Muscle of arm (tissue), 12 donors: ENCODE data around the gene SNAPC4. TPM values are rescaled to one million over a fixed set of nuclear protein-coding genes. Genes with fewer than 3 reads are reported as not detected.

Experiments
- DNase-seq: peaks from one replicate; pipeline ENCODE4 v3.0.0-alpha.2; 2013
- polyA plus RNA-seq, 12 donors: library from polyadenylated mRNA; unstranded; fragments of 120-200 nt; gene quantifications; one replicate each; pipeline ENCODE4 v1.2.1, GENCODE V29; 2013; ENCODE audit not compliant: insufficient read length in 12 of 12

The SNAPC4 gene
- polyA plus RNA-seq, 12 donors: 4.8 to 10.2 (median 5.6) TPM; not detected in 1

DNA sequence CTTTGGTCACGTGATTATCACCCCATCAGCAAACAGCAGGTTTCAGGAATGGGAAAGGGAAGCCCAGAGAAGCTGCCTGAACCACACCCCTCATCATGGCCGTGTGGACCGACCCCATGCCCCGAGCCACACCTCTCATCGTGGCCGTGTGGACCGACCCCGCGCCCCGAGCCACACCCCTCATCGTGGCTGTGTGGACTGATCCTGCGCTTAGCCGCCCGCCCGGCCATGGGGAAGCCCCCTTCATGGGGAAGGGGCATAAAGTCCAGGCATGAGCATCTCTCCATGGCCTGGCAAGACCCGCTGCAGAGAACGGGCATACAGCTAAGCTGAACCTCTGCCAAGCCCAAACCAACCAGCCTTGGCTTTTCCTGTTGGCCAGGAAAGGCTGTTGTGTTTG lies 6.4 kb downstream of the SNAPC4 start:
- no peak for DNase-seq

DNA sequence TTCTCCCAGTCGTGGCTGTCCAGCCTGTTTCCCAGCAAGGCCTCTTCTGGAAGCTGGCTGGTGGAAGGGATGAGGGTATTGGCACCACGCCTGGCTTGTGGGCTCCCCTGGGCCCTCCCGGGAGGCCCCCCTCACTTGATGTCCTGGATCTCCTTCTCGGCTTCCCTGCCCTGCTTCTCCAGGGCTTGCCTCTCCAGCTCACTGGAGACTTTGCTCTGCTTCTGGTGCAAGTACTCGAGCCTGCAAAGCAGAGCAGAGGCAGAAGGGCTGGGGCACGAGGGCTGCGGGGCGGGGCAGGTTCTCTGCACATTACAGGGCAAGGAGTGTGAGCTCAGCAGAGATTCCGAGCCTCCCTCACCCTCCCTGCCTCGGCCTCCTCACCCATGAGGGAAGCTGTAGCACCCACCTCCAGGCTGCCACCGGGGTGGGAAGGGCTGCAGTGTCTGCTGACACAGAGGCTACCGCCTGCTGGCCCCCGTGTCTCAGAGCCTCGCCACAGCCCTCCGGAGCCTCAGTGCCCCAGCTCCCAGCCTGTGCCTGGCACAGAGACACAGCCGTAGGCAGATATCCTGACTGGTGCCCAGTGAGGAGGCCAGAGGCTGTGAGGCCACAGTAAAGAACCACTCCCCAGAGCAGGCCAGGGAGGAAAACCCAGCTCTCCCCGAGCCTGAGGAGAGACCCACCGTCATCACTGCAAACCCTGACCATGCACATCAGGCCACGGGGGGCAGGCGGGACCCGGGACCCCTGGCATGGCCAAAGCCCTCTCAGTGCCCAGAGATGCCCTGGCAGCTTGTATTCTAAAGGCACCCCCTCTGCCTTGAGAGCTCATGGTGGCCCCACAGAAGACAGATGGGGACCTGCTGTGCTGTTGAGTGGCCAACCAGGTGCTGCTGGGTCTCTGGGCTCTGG lies 7.2 kb downstream of the SNAPC4 start:
- no peak for DNase-seq

DNA sequence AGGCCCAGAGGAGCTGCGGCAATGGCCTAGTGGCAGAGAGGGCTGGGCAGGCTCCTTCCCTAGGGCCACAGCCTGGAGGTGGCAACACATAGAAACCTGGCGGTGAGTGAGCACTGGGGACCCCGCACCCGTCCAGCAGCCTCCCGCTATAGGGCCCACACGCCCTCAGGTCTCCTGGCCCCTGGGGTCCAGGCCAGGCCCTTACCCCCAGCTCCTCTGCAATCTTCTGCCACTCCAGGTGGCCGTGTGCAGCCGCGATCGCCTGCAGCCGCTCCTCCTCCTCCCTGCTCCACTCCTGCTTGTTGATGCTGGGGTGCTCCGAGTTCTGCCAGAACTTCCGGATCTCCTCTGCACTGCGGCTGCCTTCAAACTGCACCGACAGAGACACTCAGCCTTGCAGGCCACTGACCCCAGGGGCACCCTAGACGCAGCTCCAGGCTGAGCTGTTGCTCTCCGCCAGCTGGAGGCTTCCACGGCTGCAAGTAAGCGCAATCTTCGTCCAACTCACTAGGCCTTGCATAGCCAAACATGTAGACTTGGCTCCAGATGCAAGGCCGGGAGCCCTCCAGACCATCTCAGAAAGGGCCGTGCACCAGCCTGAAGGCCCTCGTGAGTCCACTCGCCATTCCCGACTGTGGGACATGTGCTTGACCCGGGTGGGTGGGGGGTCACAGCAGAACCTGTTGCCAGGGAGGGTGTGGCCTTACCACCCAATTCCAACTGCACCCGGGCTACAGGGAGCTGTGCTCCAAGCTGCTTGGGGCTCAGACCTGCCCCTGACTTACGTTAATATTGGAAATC lies 8.0 kb downstream of the SNAPC4 start:
- DNase-seq: no peak

DNA sequence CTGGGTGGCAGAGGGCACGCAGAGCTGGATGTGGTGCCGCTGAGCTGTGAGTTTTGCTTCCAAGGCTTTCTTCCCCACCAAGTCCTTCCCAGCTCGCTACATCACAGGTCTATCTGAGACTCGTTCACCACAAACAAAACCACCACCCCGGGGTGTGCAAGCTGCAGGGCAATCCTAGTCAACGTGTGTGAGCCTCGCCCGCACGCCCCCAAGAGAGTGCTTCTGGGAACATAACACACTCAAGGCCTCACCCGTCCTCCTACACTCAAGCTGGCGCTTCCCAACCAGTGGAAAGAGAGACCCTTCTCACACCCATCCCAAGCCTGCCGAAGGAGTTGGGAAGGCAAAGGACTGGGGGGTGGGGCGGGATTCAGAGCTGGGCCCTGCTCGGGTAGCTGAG lies 10.6 kb downstream of the SNAPC4 start:
- no peak for DNase-seq

DNA sequence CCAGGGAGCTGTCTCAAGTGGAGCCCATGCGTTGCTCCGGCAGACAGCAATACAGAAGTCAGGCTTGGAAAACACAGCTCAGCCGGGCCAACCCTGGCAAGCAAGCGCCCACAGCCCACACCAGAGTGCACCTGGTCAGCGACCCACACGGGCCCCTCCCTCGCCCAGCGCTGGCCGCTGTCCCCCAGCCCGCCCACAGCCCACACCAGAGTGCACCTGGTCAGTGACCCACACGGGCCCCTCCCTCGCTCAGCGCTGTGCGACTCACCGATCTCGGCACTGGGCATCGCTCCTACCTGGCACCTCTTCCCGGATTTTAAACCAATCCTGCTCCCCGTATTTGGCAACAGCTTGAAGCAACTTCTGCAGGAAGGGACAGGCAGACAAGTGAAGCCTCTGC lies 12.8 kb downstream of the SNAPC4 start:
- no peak for DNase-seq

DNA sequence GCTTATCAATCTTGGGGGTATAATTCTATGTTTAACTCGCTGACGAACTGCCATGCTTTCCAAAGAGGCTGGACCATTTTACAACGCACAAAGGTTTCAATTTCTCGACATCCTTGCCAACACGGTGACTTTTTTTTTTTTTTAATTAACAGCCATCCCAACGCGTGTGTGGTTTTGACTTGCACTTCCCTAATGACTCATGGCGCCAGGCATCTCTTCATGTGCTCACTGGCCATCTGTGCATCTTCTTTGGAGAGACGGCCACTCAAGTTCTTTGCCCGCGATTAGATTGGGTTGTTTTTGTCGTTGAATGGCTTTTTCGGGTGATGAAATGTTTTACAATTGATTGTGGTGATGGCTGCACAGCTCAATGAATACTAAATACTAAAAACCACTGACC lies 14.0 kb downstream of the SNAPC4 start:
- DNase-seq: no peak

DNA sequence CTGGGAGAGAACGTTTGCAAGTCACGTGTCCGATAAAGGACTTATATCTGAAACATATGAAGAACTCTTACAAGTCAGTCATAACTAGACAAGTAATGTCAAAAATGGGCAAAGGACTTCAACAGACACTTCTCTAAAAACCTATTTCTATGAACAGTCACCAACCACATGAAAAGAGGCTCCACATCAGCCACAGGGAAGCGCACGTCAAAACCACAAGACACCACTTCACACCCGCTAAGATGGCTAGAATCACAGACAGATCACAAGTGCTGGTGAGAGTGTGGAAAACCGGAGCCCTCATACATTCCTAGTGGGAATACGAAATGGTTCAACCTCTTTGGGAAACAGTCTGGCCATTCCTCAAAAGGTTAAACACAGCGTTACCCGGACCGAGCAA lies 15.0 kb downstream of the SNAPC4 start:
- DNase-seq: no peak

DNA sequence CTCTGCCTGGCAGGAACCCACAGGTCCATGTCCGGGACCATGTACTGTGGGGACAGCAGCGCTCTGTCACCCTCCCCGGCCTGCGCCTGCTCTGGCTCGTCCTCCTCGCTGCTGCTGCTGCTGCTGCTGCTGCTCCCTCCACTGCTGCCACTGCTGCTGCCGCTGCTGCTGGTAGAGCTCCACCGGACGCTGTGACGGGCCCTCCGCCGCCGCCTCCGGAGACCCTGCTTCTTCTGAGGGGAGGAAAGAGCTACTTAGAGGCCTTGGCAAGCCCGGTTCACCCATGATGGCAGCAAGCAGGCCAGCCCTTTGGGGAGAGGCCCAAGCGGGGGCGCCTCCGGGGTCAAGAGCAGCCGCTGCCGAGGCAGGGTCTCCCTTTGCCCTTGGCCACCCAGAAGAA lies 16.5 kb downstream of the SNAPC4 start:
- no peak for DNase-seq

DNA sequence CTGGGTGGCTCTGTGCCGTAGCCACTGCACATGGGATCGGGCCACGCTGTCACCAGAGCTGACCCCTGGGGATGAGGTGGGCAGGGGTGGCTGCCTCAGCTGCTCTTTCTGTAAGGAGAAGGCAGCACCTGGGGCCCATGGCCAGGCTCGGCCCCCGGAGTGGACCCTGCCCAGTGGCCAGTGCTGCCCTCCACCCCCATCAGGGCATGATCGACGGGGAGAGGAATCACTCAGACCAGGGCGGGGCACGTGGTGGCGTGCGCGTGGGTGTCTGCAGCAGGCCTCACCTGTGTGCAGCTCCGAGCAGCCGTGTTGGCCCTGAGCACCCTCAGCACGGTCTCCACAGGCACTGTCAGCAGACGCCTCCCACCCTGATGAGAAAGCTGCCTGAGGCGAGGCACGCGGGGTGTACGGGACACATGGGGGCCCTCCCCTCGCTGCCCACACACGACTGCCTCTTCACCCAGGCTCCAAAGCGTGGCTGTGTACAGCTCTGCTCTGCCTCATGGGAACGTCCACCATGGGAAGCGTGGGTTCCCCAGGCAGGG lies 17.9 kb downstream of the SNAPC4 start:
- no peak for DNase-seq

DNA sequence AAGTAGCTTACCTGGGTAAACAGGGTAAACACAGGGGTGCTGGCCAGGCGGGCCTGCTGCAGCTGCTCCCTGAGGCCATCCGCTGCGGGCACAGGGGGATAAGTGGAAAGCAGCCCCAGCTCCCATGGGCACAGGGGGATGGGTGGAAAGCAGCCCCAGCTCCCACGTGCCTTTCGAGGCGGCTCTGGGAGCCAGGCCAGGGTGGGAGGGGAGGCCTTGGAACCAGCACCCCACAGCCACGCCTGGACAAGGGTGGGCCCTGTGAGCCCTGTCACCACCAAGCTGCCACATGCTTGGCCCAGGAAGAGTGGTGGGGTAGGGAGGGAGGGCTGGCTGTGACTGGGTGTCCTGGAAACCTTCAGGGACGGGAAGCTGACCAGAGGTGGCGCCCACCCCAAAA lies 18.7 kb downstream of the SNAPC4 start:
- DNase-seq: no peak

DNA sequence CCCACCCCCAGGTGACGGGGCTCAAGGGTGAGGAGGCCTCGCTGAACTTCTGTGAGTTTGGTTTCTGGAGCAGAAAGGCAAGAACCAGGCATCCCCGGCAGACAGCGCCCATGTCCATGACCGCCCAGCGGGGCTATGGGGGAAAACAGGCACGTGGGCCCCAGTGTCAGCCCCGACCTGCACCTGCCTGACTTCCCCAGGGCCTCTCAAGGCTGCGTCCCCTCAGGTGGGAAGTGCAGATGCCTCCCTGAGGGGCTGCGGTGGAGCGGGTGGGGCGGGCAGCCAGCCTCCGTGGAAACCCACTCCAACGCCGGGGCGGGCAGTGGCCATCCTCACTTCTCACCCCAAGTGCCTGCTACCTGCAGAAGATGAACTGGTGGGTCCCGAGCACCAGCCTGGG lies 19.6 kb downstream of the SNAPC4 start:
- DNase-seq: no peak

DNA sequence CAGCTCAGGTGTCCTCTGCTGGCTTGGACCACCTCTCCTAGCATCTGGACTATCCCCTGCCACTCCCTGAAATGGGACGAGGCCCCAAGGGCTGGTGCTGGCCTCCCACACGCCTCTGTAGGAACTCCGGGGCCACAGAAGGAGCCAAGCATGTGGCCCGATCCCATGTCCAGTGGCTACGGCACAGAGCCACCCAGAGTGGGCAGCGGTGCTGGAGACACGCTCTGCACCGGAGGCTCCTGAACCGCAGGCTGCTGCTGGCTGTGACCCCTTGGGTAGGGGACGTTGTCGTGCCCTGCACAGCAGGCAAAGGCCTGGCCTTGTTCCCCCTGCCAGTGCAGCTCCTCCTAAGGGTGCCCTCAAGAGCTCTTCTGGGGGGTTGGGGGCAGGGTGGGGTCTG lies 20.1 kb downstream of the SNAPC4 start:
- DNase-seq: no peak

DNA sequence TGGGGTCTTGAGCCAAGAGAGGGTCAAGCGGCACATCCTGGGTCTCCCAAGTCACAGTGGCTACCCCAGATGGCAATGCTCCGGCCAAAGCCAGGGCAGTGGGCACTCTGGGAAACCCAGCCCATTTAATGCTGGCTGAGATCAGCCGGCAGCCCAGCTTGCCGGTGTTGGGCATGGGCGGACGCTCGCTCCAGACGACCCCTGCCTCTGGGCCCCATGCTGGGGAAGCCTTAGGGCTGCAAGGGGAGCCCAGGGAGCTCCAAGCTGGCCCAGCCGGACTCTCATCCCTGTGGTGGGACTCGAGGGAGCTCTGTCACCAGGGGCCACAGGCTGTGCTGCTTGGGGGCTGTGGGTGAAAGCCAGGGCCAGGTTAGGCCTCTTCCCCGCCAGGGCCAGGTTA lies 20.6 kb downstream of the SNAPC4 start:
- no peak for DNase-seq

DNA sequence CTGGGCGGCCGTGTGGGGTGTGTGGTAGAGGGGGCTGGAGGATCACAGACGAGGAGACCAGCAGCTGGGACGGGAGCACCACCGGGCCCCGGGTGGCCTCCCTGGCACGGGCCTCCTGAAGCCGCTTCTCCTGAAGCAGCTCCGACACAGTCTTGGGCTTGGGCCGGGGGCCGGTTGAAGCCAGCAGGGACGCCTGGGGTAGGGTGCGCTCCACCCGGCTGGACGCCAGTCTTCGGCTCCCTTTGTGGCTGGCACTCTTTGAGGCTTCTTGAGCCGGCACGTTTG lies 21.0 kb downstream of the SNAPC4 start:
- no peak for DNase-seq

DNA sequence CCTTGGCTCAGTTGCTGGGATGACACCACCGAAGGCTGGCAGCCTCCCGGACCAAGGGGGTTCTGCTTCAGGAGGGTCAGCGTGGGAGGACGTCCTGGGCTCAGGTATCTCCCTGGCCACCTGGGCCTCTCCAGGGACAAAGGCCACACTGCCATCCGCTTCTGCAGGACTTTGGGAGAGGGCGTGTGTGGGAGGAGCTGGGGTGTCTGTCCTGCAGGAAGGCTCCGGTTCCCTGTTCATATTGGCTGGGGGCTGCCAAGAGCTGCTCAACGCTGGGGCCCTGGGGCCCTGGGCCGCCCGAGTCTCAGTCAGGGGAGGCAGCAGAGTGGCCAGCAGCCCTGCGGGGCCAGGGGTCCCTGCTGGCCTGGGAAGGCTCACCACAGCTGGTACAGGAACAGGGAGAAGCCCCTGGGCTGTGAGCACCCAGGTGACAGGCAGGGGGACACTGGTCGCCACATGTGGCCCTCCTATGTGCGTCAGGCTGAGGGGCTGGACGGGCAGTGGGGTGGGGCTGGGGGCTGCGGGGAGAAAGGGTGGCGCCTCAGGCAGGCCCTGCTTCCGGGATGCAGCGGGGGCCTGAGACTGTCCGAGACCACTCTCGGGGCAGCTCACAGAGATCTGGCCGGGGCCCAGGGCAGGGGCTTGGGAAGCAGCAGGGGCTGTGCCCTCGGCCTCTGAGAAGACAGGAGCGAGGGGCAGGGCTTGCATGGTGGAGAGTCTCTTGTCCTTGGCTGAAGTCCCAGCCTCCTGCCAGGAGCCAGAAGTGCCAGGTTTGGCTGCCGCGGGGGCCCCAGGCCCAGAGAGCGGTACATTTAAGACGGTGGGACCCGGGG lies 21.6 kb downstream of the SNAPC4 start:
- no peak for DNase-seq

DNA sequence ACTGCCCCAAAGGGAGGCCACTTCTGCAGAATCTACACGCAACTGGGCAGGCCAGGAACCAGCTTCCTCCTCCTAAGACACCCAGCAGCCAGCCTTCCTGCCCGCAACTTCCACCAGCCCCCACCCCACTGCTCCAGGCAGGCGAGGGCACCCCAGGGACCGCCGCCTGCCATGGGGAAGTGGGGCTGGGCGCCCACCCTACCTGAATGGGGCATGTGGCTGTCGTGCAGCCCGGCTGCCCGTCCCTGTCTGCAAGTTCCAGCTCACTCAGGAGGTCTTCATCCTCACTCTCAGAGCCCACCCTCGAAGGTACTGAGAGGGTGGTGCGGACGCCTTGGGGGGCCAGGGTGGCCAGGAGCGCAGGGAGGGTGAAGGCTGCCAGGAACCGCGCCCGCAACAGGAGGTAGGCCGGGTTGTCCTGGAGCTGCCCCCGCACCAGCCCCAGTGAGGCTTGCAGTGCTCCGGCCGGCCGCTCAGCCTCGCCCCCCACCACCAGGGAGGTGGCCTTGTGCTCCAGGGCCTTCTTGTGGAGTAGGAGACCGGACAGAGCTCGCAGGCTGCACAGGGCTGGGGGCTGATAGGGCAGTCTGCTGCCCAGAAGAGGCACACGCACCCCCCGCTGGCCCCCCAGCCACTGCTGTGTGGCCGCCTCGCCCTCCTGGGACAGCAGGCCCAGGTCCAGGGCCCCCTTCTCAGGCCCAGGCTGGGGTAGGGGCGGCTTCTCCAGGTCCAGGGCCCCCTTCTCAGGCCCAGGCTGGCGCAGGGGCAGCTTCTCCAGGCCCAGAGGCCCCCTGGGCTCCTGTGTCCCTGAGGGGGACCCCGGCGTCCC lies 22.4 kb downstream of the SNAPC4 start:
- no peak for DNase-seq

DNA sequence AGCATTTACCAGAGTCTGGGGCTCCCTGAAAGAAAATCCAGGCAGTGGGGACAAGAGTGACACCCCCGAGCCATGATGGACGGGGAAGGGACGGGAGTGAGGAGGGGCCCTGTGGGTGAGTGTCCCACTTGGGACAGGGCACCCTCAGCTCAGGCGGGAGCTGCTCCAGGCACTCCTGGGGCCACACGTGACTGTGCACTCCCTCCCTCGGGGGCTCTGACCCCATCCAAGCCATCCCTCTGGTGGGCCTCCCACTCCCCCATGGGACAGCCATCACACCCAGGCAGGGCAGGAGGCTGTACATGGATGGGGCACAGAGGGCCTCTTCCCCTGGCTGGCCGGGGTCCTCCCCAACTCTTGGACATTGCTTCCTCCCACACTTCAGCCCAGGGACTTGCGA lies 23.5 kb downstream of the SNAPC4 start:
- no peak for DNase-seq

DNA sequence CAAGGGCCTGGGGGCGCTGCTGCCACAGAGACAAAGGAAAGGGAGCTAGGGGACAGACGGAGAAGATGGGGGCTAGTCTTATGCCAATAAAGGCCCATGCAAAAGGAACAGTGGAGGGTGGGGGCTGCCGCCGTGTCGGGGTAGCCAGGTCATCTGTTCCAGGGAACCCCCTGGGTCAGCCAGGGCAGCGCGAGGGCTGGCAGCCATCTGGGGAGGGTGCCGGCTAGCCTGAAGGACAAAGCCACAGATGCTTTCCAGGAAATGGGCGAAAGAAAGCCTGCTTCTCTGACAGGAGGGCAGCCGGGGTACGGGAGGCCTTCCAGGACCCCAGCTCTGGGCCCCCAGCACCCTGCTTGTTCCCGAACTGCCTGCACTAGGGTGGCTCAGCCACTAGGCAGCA lies 24.9 kb downstream of the SNAPC4 start:
- no peak for DNase-seq

DNA sequence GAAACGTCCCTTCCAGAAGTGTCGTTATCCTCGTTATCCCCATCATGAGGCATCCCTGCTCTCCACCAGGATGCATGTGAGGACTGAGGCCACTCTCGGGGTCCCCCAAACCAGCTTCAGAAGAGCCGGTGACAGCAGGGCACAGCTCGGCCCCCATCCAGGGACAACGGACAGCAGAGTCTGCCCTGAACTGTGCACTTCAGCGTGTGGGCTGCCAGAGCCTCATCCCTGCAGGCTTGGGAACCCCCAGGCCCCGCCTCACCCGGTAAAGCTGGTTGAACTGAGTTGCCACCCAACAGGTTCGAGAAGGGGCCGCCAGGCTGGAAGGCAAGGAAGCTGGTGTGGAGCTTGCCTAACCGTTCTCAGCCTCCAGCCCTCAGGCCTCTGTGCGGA lies 25.8 kb downstream of the SNAPC4 start:
- no peak for DNase-seq

DNA sequence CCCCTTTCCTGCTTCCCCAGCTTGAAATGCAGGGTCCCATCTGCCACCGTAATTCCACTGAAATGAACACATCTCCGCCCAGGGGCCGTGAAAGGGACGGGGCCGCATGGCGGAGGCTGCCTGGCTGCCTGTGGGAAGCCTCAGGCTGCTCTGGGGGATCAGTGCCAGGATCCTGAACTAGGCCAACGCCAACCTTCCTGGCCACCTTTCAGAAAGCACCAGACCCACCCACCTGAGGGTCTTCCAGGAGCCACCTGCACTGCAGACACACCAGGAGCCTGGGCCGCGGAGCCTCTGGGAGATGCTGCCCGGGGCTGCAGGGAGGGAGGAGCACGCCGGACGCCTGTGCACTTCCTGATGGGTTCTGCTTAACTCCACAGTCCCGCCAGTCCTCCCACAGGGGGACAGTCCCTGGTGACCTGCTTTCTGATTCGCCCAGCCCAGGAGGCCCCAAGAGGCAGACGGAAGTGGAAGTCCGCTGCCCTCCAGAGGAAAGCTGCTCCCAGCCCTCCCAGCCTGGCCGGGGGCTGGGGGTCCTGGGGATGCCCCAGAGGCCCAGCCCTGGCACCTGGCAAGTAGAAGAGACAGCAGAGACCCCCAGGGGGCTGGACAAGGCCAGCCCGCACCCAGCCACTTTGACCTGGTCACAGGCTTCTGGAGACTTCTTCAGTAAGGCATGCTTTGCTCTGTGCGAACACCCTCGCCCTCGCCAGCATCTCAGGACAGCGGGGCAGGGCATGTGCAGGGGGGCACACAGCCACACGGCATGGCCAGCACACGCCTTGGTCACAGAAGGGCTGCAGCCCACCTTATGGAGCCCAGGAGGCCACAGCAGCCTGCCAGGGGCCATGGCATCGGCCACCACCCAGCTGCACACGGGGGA lies 26.4 kb downstream of the SNAPC4 start, which contains the start of gene CARD9:
Gene CARD9 (minus strand): TSS at position 370 of the 883 bp plus-strand sequence. CDS start 1,591 bp downstream, outside the sequence.
- no peak for DNase-seq
